HepG2 (cell line): Measurements from ENCODE around the gene TTC24. TPM values are rescaled to one million over a fixed set of nuclear protein-coding genes. Genes with fewer than 3 reads are reported as not detected.

Source experiments
- ATAC-seq: fragments of 200-7000 bp; cut with Tn5 transposase; 3 replicates; pipeline ENCODE4 v1.9.1; 2020; ENCODE audit warnings: mild to moderate bottlenecking, moderate library complexity
- BruUV-seq: library from RNA; stranded (reverse); fragments of 400-500 nt; replicated peaks from 2 replicates; lab custom pipeline; 2021; lab: Mats Ljungman, UMichigan
- CTCF ChIA-PET: fragments of 300-600 bp; formaldehyde crosslinking; extraction: SDS; loops from one replicate; lab custom pipeline; 2021; ENCODE audit warnings: low total read pairs, inconsistent platforms, low intra/inter-chr PET ratio; lab: Yijun Ruan, JAX
- POLR2A ChIA-PET: fragments of 350-600 bp; sonication (Branson Sonifier 250); formaldehyde crosslinking; loops from one replicate; lab custom pipeline; 2020; ENCODE audit warnings: antibody characterized with exemption, inconsistent platforms; lab: Yijun Ruan, JAX
- DNase-seq: peaks from one replicate; pipeline ENCODE4 v3.0.0-alpha.2; 2015; ENCODE audit warnings: low spot score
- FAIRE-seq: peaks from 3 replicates; lab custom pipeline; 2011; peaks lifted over from hg19 to GRCh38; lab: Jason Lieb, UNC
- H2AFZ ChIP-seq: one replicate; pipeline ENCODE4 v1.6.1; 2011; ENCODE audit warnings: low read length, inconsistent platforms
- H3K27ac ChIP-seq: fragments of 300-600 bp; 3 replicates; pipeline ENCODE4 v1.8.0; 2011; ENCODE audit warnings: mixed run types, mild to moderate bottlenecking, mixed read lengths, low read length, inconsistent platforms; ENCODE audit not compliant: insufficient read depth; ENCODE audit errors: extremely low read length
- H3K27me3 ChIP-seq, 2 experiments: fragments of 200-600 bp in 1 of 2; 2 replicates in 1 of 2; 3 replicates in 1 of 2; pipeline versions ENCODE4 v1.6.0 to v1.8.0; 2011; ENCODE audit warnings: low read length in 2 of 2, mild to moderate bottlenecking in 2 of 2, moderate library complexity in 2 of 2, inconsistent platforms in 1 of 2; ENCODE audit not compliant: insufficient read depth in 2 of 2, control insufficient read depth in 1 of 2
- H3K36me3 ChIP-seq, 2 experiments: fragments of 200-600 bp in 1 of 2; replicated peaks in 1 of 2; 2 replicates in 1 of 2; 3 replicates in 1 of 2; pipeline versions ENCODE4 v1.5.1 to v1.8.0; 2011; ENCODE audit warnings: low read length in 2 of 2, inconsistent platforms in 1 of 2; ENCODE audit not compliant: insufficient read depth in 2 of 2, control insufficient read depth in 1 of 2
- H3K4me1 ChIP-seq: 2 replicates; pipeline ENCODE4 v1.5.1; 2012; ENCODE audit warnings: low read length, inconsistent platforms; ENCODE audit not compliant: insufficient read depth
- H3K4me2 ChIP-seq: 2 replicates; pipeline ENCODE4 v1.6.0; 2011; ENCODE audit warnings: low read depth, low read length, inconsistent platforms
- H3K4me3 ChIP-seq, 3 experiments: fragments of 200-600 bp in 1 of 3; sonication (generic), shearing (Covaris generic) in 1 of 3; replicated peaks in 1 of 3; 2 replicates each; pipeline ENCODE4 v1.5.1; 2011 to 2016; ENCODE audit warnings: low read length in 3 of 3, inconsistent platforms in 2 of 3, low read depth in 2 of 3, mild to moderate bottlenecking in 2 of 3, control low read depth in 1 of 3, mixed read lengths in 1 of 3; ENCODE audit not compliant: insufficient read depth in 1 of 3
- H3K79me2 ChIP-seq: one replicate; pipeline ENCODE4 v1.6.1; 2011; ENCODE audit warnings: low read length, inconsistent platforms; ENCODE audit not compliant: insufficient read depth
- H3K9ac ChIP-seq: 2 replicates; pipeline ENCODE4 v1.6.0; 2011; ENCODE audit warnings: mild to moderate bottlenecking, low read depth, low read length, inconsistent platforms; ENCODE audit not compliant: insufficient read depth
- H3K9me3 ChIP-seq: 2 replicates; pipeline ENCODE4 v1.5.1; 2012; ENCODE audit warnings: mild to moderate bottlenecking, low read length
- H4K20me1 ChIP-seq: 2 replicates; pipeline ENCODE4 v1.6.0; 2011; ENCODE audit warnings: inconsistent platforms, mild to moderate bottlenecking, low read length, moderate library complexity; ENCODE audit not compliant: insufficient read depth
- BCL6 ChIP-seq: IDR thresholded peaks from 2 replicates; pipeline ENCODE4 v1.6.1; 2016; ENCODE audit warnings: missing genetic modification reagents, missing compliant biosample characterization
- FOXA1 ChIP-seq, 2 experiments: fragments of 450-650 bp in 1 of 2; sonication (generic) in 1 of 2; formaldehyde crosslinking in 1 of 2; IDR thresholded peaks; 2 replicates each; pipeline versions ENCODE4 v1.4.0 to v1.6.1; 2016 to 2020; ENCODE audit warnings: missing genetic modification reagents in 1 of 2
- RXRB ChIP-seq: IDR thresholded peaks from 2 replicates; pipeline ENCODE4 v1.6.1; 2016; ENCODE audit warnings: borderline replicate concordance, missing genetic modification reagents, missing compliant biosample characterization
- ZNF446 ChIP-seq: sonication (generic); formaldehyde crosslinking; IDR thresholded peaks from 2 replicates; pipeline ENCODE4 v1.5.0; 2020; ENCODE audit warnings: mild to moderate bottlenecking, missing genetic modification reagents
- ZNF607 ChIP-seq: sonication (generic); formaldehyde crosslinking; IDR thresholded peaks from 2 replicates; pipeline ENCODE4 v1.5.1; 2020; ENCODE audit warnings: missing genetic modification reagents, mild to moderate bottlenecking, borderline replicate concordance
- ZNF766 ChIP-seq: sonication (generic); formaldehyde crosslinking; IDR thresholded peaks from 2 replicates; pipeline ENCODE4 v1.5.0; 2020; ENCODE audit warnings: missing genetic modification reagents, borderline replicate concordance
- WGBS: methylation state at CpG from one replicate; pipeline ENCODE4 v1.1.6; 2017; ENCODE audit warnings: low lambda C conversion rate; 5-methylcytosine and 5-hydroxymethylcytosine counted together
- in situ Hi-C: cut with HindIII; loops from 2 replicates; pipeline ENCODE4 v1.10.0; 2017; ENCODE audit warnings: low pct_unique_long_range_greater_than_20kb; ENCODE audit not compliant: extremely low pct_ligation_motif_present
- intact Hi-C: fragments of 100-400 bp; cut with micrococcal nuclease; formaldehyde crosslinking; loops from one replicate; pipeline ENCODE4 v1.10.0; 2022; ENCODE audit not compliant: unreplicated experiment
- polyA plus RNA-seq, 8 experiments: library from polyadenylated mRNA; depleted of rRNA in 3 of 8; stranded (reverse) in 7 of 8; unstranded in 1 of 8; fragments of >200 nt; fragmentation: Illumina TruSeq in 4 of 8; extraction: Trizol in 4 of 8; gene quantifications; 2 replicates each; pipeline versions ENCODE4 v1.2.1 to v1.2.3, GENCODE V29; 2011 to 2016; ENCODE audit warnings: low read depth in 4 of 8, missing spikeins in 1 of 8, mixed read lengths in 1 of 8; ENCODE audit not compliant: insufficient read depth in 1 of 8
- total RNA-seq, 5 experiments: library from RNA; depleted of rRNA; stranded (reverse); fragments of >200 nt; fragmentation: Illumina TruSeq; extraction: Trizol; gene quantifications; 2 replicates each; pipeline ENCODE4 v1.2.3, GENCODE V29; 2016; ENCODE audit warnings: low read depth in 1 of 5
- TF ChIP-seq, protein P1 (sequence below): sonication (generic); formaldehyde crosslinking; IDR thresholded peaks from 2 replicates; pipeline ENCODE4 v1.8.1; 2023; ENCODE audit warnings: mild to moderate bottlenecking, missing genetic modification reagents
- TF ChIP-seq, protein P2 (sequence below): sonication (generic); formaldehyde crosslinking; IDR thresholded peaks from 2 replicates; pipeline ENCODE4 v1.5.0; 2020; ENCODE audit warnings: missing genetic modification reagents
- TF ChIP-seq, protein P3 (sequence below): IDR thresholded peaks from 2 replicates; pipeline ENCODE4 v1.6.1; 2012; ENCODE audit warnings: low read length, improper control_type of control experiment
- TF ChIP-seq, protein P4 (sequence below): sonication (generic); formaldehyde crosslinking; IDR thresholded peaks from 2 replicates; pipeline ENCODE4 v1.5.0; 2020; ENCODE audit warnings: missing genetic modification reagents
- TF ChIP-seq, protein P5 (sequence below): conservative IDR thresholded peaks from 2 replicates; pipeline ENCODE4 v1.6.1; 2018; ENCODE audit warnings: missing genetic modification reagents

TTC24 gene
- total and polyA plus RNA-seq, 2 of the 13 experiments (the other 11 are each of a cell fraction or from before 2014, with no cell fraction given), result 0.13 to 0.18 TPM

DNA sequence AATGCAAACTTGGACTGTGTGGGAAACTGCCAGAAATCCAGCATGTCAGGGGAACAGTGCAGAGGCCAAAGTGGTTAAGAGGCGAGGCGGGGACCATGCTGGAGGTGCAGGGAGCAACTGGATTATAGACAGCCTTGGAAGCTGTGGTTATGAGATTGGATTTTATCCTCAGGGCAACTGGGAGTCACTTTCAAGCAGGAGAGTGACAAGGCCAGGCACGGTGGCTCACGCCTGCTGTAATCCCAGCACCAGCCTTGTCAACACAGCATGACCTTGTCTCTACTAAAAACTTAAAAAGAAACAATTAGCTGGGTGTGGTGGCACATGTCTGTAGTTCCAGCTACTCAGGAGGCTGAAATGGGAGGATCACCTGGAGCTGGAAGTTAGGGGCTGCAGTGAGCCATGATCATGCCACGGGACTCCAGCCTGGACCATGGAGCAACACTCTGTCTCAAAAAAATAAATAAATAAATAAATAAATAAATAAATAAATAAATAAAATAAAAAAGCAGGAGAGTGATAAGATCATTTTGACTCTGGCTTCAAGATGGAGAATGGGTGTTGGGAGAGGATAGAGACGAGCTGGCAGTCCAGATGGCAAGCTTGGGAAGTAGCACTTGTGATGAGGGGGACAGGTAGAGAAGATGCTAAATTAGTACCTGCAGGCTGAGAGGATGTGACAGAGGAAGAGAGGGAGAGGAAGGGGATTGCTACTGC, 43.2 kb downstream of the TTC24 start:
- Histone ChIP-seq H3K9ac (no peak overlapping the region), H4K20me1 (no peaks in the 10 kb centered on the region), H3K36me3 (no peaks in the 10 kb centered on the region), H2AFZ (no peak overlapping the region), H3K79me2 (no peaks in the 10 kb centered on the region), H3K4me2 (no peak overlapping the region), H3K9me3 (no peaks in the 10 kb centered on the region), H3K27me3 (peaks cover 13 to 49% of the 10 kb centered on the region in 2 experiments), H3K27ac (no peak overlapping the region), H3K4me3 (no peak overlapping the region), H3K4me1 (peaks cover 34% of the 10 kb centered on the region)
- DNase-seq (no peak), ATAC-seq (no peak), FAIRE-seq (no peak)
- intact Hi-C loops (no loop called here), in situ Hi-C loops (no loop called here)
- ChIA-PET POLR2A (no interaction called here), CTCF (no interaction called here)
- TF ChIP-seq BCL6 (CRISPR knock-in tag) (peak; percentile 15; the same call in 1 of the 2 replicates), ZNF446 (CRISPR knock-in tag) (no peak), FOXA1 (IDR thresholded peaks at IDR 0.05) (no peak), FOXA1 (CRISPR knock-in tag; IDR thresholded peaks at IDR 0.05) (0 out of 2 replicates have a peak, but pooled peaks have one; percentile 14), ZNF766 (CRISPR knock-in tag) (no peak), RXRB (CRISPR knock-in tag) (no peak), ZNF607 (CRISPR knock-in tag) (no peak)
- TF ChIP-seq, protein P1, sequence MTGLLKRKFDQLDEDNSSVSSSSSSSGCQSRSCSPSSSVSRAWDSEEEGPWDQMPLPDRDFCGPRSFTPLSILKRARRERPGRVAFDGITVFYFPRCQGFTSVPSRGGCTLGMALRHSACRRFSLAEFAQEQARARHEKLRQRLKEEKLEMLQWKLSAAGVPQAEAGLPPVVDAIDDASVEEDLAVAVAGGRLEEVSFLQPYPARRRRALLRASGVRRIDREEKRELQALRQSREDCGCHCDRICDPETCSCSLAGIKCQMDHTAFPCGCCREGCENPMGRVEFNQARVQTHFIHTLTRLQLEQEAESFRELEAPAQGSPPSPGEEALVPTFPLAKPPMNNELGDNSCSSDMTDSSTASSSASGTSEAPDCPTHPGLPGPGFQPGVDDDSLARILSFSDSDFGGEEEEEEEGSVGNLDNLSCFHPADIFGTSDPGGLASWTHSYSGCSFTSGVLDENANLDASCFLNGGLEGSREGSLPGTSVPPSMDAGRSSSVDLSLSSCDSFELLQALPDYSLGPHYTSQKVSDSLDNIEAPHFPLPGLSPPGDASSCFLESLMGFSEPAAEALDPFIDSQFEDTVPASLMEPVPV, result no peak
- TF ChIP-seq, protein P2, sequence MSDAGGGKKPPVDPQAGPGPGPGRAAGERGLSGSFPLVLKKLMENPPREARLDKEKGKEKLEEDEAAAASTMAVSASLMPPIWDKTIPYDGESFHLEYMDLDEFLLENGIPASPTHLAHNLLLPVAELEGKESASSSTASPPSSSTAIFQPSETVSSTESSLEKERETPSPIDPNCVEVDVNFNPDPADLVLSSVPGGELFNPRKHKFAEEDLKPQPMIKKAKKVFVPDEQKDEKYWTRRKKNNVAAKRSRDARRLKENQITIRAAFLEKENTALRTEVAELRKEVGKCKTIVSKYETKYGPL (CRISPR knock-in tag), result no peak
- TF ChIP-seq, protein P3, sequence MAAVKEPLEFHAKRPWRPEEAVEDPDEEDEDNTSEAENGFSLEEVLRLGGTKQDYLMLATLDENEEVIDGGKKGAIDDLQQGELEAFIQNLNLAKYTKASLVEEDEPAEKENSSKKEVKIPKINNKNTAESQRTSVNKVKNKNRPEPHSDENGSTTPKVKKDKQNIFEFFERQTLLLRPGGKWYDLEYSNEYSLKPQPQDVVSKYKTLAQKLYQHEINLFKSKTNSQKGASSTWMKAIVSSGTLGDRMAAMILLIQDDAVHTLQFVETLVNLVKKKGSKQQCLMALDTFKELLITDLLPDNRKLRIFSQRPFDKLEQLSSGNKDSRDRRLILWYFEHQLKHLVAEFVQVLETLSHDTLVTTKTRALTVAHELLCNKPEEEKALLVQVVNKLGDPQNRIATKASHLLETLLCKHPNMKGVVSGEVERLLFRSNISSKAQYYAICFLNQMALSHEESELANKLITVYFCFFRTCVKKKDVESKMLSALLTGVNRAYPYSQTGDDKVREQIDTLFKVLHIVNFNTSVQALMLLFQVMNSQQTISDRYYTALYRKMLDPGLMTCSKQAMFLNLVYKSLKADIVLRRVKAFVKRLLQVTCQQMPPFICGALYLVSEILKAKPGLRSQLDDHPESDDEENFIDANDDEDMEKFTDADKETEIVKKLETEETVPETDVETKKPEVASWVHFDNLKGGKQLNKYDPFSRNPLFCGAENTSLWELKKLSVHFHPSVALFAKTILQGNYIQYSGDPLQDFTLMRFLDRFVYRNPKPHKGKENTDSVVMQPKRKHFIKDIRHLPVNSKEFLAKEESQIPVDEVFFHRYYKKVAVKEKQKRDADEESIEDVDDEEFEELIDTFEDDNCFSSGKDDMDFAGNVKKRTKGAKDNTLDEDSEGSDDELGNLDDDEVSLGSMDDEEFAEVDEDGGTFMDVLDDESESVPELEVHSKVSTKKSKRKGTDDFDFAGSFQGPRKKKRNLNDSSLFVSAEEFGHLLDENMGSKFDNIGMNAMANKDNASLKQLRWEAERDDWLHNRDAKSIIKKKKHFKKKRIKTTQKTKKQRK, result no peak
- TF ChIP-seq, protein P4, sequence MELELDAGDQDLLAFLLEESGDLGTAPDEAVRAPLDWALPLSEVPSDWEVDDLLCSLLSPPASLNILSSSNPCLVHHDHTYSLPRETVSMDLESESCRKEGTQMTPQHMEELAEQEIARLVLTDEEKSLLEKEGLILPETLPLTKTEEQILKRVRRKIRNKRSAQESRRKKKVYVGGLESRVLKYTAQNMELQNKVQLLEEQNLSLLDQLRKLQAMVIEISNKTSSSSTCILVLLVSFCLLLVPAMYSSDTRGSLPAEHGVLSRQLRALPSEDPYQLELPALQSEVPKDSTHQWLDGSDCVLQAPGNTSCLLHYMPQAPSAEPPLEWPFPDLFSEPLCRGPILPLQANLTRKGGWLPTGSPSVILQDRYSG (CRISPR knock-in tag), result no peak
- TF ChIP-seq, protein P5, sequence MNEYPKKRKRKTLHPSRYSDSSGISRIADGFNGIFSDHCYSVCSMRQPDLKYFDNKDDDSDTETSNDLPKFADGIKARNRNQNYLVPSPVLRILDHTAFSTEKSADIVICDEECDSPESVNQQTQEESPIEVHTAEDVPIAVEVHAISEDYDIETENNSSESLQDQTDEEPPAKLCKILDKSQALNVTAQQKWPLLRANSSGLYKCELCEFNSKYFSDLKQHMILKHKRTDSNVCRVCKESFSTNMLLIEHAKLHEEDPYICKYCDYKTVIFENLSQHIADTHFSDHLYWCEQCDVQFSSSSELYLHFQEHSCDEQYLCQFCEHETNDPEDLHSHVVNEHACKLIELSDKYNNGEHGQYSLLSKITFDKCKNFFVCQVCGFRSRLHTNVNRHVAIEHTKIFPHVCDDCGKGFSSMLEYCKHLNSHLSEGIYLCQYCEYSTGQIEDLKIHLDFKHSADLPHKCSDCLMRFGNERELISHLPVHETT (CRISPR knock-in tag), result no peak
- 28% methylated on average over 6 of the region's 6 CpGs for WGBS
- no TSS peak for BruUV-seq
